Tibial artery (tissue), 4 donors: Measurements from ENCODE around the gene COA1.
"Not testable (repeated sequence)": the region's sequence is repeated elsewhere in the genome, so short reads cannot be mapped to it uniquely, and the experiment has no call there.

ENCODE experiments used
- DNase-seq, 2 donors: peaks; one replicate each; pipeline ENCODE4 v3.0.0-alpha.2; 2019
- H3K27ac ChIP-seq, 2 donors: fragments of 200-600 bp; sonication (generic) in 1 of 2; 1 replicate in 1 of 2; 2 replicates in 1 of 2; pipeline ENCODE4 v1.5.1; 2018 to 2019; ENCODE audit warnings: mild to moderate bottlenecking in 1 of 2
- H3K27me3 ChIP-seq, 2 donors: fragments of 200-600 bp; sonication (generic) in 1 of 2; one replicate each; pipeline versions ENCODE4 v1.5.1 to v1.6.0; 2016 to 2019
- H3K36me3 ChIP-seq, 3 donors: fragments of 200-600 bp; sonication (generic) in 2 of 3; one replicate each; pipeline ENCODE4 v1.5.1; 2016 to 2019; ENCODE audit warnings: mild to moderate bottlenecking in 2 of 3
- H3K4me1 ChIP-seq, 4 donors: fragments of 200-600 bp; sonication (generic) in 2 of 4; 1 replicate in 3 of 4; 2 replicates in 1 of 4; pipeline ENCODE4 v1.5.1; 2016 to 2019
- H3K4me3 ChIP-seq, 2 donors: fragments of 200-600 bp; sonication (generic) in 1 of 2; 1 replicate in 1 of 2; 2 replicates in 1 of 2; pipeline ENCODE4 v1.5.1; 2018 to 2019; ENCODE audit warnings: mild to moderate bottlenecking in 2 of 2
- H3K9me3 ChIP-seq, 3 donors: fragments of 200-600 bp; sonication (generic) in 1 of 3; one replicate each; pipeline ENCODE4 v1.5.1; 2016 to 2019
- CTCF ChIP-seq, 2 experiments: fragments of 200-600 bp in 1 of 2; fragments of 450-650 bp in 1 of 2; IDR thresholded peaks; one replicate each; pipeline ENCODE4 v1.5.1; 2017 to 2019; ENCODE audit warnings: antibody characterized with exemption in 2 of 2, mild to moderate bottlenecking in 1 of 2, moderate library complexity in 1 of 2
- intact Hi-C: fragments of 100-400 bp; cut with DNase I; formaldehyde crosslinking; loops from one replicate; pipeline ENCODE4 v1.15.0; 2023; ENCODE audit warnings: low total_unique reads

COA1 gene

GRCh38 chr7:43677864-43678263 lies 51.5 kb downstream of the COA1 start:
- intact Hi-C loops, result no loop called here
- no peak for DNase-seq
- no peak for TF ChIP-seq CTCF (IDR thresholded peaks at IDR 0.05)
- H3K36me3 ChIP-seq, result no peaks in the 10 kb centered on the region
- no peak overlapping the region for H3K27ac ChIP-seq
- no peak overlapping the region for H3K4me3 ChIP-seq
- H3K9me3 ChIP-seq, result no peaks in the 10 kb centered on the region
- peaks cover 0 to 52% (median 8%) of the 10 kb centered on the region in 4 donors for H3K4me1 ChIP-seq
- H3K27me3 ChIP-seq, result no peaks in the 10 kb centered on the region

DNA sequence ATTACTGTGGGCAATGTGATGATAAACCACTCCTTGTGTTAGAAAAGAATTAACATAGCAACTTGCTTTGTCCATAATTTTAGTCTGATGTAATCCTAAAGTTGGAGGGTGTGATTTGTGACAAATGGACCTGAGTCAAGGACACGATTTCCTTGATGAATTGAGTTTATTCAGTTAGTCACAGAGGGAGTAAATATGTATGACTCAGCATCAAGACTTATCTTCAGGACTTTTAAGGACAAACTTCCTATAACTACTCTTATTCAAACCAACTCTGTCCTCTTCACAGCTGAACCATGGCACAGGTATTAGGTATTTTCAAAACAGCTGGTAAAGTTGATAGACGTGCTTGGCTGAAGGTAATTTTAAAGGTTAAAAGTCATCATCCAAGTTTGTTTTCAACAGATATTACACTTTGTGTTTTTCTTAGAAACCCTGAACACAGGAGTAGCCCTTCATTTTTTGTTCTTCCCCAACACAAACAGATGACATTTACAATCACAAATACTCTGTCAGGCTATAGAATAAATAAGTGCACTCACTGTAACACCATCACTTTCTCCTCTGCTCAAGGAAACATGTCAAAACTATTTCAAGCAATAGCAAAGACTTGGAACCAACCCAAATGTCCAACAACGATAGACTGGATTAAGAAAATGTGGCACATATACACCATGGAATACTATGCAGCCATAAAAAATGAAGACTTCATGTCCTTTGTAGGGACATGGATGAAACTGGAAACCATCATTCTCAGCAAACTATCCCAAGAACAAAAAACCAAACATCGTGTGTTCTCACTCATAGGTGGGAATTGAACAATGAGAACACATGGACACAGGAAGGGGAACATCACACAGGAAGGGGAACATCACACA lies 54.5 kb downstream of the COA1 start:
- no peak for TF ChIP-seq CTCF (IDR thresholded peaks at IDR 0.05)
- Histone ChIP-seq H3K4me1 (peaks cover 0 to 27% (median 2%) of the 10 kb centered on the region in 4 donors), H3K9me3 (no peaks in the 10 kb centered on the region), H3K36me3 (no peaks in the 10 kb centered on the region), H3K4me3 (no peak overlapping the region), H3K27me3 (no peaks in the 10 kb centered on the region), H3K27ac (no peak overlapping the region)
- intact Hi-C loops, result no loop called here
- no peak for DNase-seq

GRCh38 chr7:43673243-43673976 lies 55.9 kb downstream of the COA1 start:
- DNase-seq, H3K27ac ChIP-seq, H3K27me3 ChIP-seq, H3K36me3 ChIP-seq, H3K4me3 ChIP-seq, H3K9me3 ChIP-seq, intact Hi-C loops: not testable (repeated sequence)
- H3K4me1 ChIP-seq, result peaks cover 0 to 13% (median 0%) of the 10 kb centered on the region in 4 donors

- Histone ChIP-seq H3K27me3 (no peaks in the 10 kb centered on the region), H3K36me3 (no peaks in the 10 kb centered on the region), H3K27ac (no peak overlapping the region), H3K9me3 (no peaks in the 10 kb centered on the region), H3K4me3 (no peak overlapping the region), H3K4me1 (peaks cover 0 to 19% (median 0%) of the 10 kb centered on the region in 4 donors)
- DNase-seq, result no peak
- TF ChIP-seq CTCF (IDR thresholded peaks at IDR 0.05), result no peak
- intact Hi-C loops, result no loop called here
These were observed 57.8 kb downstream of the COA1 start for GRCh38 chr7:43671521-43671920.

DNA sequence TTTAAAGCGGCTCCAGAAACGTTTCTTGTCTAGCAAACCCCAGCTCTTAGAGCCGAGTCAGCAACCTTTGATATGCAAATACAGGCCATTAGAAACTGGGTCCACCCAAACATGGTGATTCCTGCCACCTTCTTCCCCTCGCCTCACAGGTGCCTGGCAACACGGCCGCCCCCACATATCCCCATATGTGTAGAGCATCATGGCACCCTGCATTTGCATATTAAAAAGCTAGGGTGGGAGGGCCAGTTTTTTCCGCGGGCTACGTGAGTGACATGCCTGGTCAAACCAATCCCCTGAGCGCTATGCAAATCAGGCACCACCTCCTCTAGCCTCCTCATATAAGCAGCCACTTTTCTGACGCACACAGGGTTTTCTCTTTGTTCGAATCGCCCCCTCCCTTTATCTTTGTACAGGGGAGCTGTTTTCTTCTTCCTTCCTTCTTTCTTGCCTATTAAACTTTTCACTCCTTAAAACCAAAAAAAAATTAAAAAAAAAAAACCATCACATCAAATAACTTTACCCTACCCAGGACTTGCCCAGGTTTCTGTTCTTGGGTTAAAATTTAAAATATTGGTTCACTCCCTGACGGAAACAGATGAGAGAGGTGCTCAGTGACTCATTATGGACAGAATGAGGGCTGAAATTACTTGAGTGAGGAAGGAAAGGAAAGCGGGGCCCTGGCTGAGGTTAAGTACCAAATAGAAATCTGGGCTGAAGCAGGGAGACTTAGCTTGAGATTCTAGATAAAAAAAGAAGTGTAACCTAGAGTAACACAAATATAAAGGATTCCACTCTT lies 59.8 kb downstream of the COA1 start:
- no peak overlapping the region for H3K4me3 ChIP-seq
- H3K9me3 ChIP-seq, result no peaks in the 10 kb centered on the region
- H3K4me1 ChIP-seq, result peaks cover 0 to 20% (median 0%) of the 10 kb centered on the region in 4 donors
- DNase-seq, result no peak
- TF ChIP-seq CTCF (IDR thresholded peaks at IDR 0.05), result no peak
- H3K27ac ChIP-seq, result no peak overlapping the region
- intact Hi-C loops, result no loop called here
- no peaks in the 10 kb centered on the region for H3K36me3 ChIP-seq
- no peaks in the 10 kb centered on the region for H3K27me3 ChIP-seq
